Skin epidermis (tissue), 12 donors: ENCODE measurements around the gene GRIN2A.

ENCODE experiments used
- H3K27ac ChIP-seq, 21 experiments: fragments of 200-600 bp; sonication (generic) in 11 of 21; one replicate each; pipeline ENCODE4 v1.5.0; 2020; ENCODE audit warnings: mild to moderate bottlenecking in 3 of 21, inconsistent platforms in 2 of 21, moderate library complexity in 2 of 21
- H3K4me3 ChIP-seq, 7 experiments: fragments of 200-600 bp; sonication (generic) in 2 of 7; one replicate each; pipeline ENCODE4 v1.5.0; 2020; ENCODE audit warnings: inconsistent platforms in 2 of 7, mild to moderate bottlenecking in 2 of 7, moderate library complexity in 1 of 7

GRIN2A gene

DNA sequence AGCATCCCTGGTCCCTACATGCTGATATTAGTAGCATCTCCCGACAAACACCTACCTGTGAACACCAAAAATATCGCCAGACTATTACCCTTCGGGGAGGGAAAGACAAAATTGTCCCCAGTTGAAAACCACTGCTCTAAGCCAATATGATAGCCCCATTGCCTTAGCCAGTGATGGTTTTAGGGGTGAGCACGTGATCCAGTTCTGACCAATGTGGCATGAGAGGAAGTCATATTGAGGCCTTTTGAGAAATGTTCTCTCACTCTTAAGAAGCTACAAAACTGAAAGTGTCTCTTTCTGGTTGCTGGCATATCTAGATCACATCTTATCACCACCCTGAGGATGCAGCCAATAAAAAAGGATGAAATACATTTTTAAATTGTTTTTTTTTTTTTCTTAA is 136.3 kb downstream of the GRIN2A start:
- H3K4me3 ChIP-seq: no peak overlapping the region
- no peak overlapping the region for H3K27ac ChIP-seq

DNA sequence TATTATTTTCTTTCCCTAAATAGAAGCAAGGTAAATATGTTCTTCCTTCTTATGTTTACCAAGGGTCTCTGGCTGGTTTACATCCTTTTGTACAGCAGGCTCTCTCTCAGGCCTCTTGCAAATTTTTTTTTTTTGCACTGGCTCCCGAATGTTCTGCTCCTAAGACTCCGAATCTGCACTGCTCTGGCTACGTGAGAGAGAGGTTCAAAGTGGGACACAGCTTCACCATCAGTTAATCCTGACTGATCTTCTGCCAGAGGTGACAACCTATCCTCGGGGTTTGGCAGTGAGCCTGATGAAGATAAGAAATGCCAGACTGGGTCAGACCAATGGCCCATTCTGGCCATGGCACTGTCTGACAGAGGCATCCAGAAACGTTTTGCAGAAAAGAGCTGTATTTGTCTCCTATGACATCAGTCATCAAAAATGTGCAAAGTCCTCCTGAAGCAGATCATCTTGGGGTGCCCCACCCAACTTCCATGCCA is 136.9 kb downstream of the GRIN2A start:
- Histone ChIP-seq H3K27ac (no peak overlapping the region), H3K4me3 (no peak overlapping the region)

DNA sequence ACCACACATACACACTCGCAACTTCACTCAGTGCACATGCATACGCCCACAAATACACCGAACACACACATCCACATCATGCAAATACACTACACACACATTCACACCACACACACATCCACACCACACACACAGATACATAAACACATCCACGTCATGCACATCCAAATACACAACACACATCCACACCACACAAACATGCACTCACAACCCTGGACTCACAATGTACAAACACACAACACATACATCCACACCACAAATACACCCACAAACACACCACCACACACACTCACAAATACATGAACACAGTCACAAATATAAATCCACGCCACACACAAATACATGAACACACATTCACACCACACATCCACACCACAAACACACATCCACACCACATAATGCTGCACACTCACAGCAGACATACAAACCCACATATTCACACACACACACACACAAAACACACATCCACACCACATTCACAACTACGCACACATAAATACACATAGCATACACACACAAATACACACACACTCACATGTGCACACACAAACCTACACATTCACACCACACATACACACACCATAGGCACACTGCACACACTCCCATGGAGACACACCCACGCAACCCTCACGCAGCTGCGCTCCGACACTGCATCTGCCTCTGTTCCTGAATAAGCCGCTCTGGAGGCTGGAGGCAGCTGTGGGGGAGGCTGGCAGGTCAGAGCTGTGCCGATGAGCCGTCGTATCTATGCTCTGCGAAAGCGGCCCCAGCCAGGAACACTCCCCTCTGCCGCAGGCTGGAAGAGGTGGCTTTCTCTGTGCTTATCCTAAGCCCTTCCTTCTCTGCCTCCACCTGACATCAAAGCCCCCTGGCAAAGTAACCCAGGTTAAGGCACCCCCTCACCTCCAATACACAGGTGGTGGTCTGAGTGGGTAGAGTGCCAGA is 141.8 kb downstream of the GRIN2A start:
- Histone ChIP-seq H3K4me3 (no peak overlapping the region), H3K27ac (no peak overlapping the region)

DNA sequence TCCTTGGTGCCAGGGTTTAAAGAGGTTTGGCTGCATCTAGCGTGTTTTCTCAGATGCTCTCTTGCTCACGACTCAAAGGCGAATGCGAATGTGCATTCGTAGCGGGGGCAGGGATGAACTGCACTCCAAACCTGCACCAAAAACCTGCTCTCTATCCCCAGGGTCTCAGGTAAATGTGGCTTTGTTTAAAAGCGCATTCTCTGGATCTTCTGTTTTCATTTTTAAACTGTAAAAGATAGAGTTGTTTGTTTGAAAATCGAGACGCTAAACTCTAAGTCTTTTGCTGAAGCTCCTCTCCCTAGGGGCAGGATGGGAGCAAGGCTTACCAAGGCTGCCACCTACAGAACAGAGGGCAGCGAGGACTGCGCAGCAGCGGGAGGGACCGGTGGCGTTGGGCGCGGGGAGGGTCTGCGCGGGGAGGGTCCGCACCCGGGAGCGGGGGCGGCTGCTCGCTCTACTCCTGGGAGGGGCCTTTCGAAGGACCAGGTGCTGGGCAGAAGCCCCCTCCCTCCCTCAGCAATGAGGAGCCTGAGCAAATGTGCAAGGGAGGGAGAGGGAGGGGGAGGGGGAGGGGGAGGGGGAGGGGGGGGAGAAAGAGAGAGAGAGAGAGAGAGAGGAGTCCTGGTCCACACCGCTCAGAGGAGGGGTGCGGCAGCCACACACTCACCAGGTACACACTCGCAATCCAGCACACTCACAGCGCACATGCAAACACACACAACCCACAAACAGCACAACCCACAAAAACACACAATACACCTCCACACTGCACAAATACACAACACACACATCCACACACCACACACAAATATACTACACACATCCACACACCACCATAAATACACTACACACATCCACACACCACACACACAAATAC is 142.8 kb downstream of the GRIN2A start:
- no peak overlapping the region for H3K4me3 ChIP-seq

DNA sequence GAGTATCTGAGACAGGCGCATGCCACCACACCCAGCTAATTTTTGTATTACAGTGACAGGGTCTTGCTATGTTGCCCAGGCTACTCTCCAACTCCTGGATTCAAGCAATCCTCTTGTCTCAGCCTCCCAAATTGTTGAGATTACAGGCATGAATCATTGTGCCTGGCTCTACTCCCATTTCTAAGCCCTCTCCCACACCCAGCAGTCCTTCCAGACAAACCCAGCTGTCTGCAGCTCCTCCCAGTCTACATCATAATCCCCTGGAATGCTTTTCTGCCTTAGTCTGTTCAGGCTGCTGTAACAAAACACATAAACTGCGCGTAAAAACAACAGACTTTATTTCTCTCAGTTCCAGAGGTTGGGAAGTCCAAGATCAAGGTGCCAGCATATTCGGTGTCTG is 144.5 kb downstream of the GRIN2A start:
- H3K4me3 ChIP-seq: no peak overlapping the region
- no peak overlapping the region for H3K27ac ChIP-seq

More for the DNA sequence above, 142.8 kb downstream of the GRIN2A start:
- no peak overlapping the region for H3K27ac ChIP-seq

DNA sequence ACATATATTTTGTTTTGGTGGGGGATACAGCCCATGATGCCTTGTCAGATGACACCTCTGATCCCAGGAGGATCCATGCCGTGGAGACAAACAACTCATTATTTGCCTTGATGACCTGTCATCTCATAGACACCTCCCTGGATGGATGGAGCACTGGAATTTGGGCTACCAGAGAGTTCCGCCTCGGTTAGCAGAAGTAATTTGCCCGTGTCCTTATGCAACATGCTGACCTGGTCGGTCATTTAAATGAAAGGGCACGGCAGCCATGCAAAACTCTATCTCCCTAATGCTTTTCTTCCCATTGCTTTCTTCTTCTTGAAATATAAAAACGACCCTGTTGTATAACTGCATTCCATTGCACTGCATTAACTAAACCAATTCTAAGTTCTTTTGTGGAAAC is 145.3 kb downstream of the GRIN2A start:
- Histone ChIP-seq H3K27ac (no peak overlapping the region), H3K4me3 (no peak overlapping the region)

DNA sequence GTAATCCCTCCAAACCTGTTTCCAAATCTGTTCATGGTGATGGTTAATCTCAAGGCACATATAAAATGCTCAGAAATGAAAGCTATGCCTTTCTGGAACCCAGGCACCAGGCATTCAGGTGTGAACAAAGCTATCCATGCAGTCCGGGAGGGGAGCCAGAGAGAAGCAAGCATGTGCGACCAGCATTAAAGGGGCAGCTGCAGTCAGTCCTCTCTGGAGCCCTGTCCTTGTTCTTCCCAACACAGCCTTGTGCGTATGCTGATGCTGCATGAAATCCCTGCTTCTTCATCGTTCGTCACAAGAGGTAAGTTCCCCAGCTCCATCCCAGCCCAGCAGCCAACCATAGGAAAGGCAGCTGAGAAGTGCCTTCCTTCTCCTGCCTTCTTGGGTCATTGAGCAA is 148.7 kb downstream of the GRIN2A start:
- H3K4me3 ChIP-seq: no peak overlapping the region
- H3K27ac ChIP-seq: no peak overlapping the region

DNA sequence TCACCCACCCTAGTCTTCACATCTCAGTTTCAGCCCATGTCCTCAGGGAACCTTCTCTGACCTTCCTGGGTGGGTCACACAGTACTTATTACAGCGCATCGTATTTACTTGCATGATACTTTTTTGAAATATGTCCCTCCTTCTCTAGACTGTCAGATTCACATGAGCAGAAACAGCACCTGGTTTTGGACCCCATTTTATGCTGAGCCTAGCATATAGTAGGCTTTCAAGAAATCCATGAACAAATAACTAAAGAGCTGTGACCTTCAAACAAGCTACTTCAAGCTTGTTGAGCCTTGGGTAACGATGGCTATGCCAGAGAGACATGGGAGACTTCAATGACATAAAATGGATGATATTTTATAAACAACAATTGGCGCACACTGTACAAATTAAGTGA is 150.3 kb downstream of the GRIN2A start:
- no peak overlapping the region for H3K4me3 ChIP-seq
- no peak overlapping the region for H3K27ac ChIP-seq

DNA sequence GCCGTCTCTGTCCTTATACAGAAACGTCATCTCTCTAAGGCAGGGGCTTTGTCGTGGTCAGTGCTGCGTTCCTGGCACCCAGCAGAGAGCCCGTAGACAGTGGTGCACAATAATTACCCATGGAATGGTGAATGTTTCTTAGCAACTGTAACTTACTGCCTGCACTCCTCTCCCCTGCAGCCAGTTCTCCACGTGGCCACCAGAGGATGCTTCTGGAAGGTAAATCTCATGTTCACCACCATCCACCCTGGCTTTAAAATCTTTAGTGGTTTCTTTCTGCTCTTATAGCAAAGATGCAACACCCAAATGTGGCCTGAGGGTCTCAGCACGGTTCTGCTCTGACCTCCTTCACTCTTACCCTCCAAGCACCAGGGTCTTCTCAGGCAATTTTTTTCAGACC is 150.8 kb downstream of the GRIN2A start:
- Histone ChIP-seq H3K27ac (no peak overlapping the region), H3K4me3 (no peak overlapping the region)

DNA sequence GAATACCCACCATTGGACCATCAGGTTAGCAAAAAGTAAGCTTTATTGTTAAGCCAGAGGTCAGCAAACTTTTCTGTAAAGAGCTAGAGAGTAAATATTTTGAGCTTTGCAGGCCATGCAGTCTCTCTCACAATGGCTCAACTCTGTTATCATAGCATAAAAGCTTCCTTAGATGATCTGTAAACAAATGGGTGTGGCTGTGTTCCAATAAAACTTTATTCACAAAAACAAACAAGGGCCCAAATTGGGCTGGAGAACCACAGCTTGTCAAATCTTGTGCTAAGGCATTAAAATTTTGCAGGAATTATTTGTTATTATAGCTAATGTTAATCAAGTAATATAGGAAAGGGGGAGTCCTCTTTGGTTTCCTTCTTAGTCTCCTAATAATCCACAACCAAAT is 153.6 kb downstream of the GRIN2A start:
- H3K27ac ChIP-seq: no peak overlapping the region
- no peak overlapping the region for H3K4me3 ChIP-seq

DNA sequence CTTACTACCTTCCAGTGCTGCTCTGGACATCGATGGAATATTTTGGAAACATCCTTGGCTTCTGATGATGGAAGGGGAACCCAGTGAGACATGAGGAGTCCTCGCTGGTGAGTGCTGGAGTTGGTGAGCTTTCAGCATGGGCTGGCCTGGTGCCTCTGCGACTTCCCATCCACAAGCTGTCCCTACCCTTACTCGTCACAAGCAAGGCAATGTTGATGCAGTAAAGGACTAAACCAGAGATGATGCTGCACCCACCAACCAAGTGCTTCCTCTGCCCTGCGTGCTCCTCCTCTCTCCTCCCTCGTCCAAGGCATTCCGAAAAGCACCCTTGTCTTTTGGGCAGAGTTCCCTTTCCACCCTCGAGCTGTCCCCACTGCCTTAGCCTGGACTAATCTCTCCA is 154.7 kb downstream of the GRIN2A start:
- no peak overlapping the region for H3K27ac ChIP-seq

DNA sequence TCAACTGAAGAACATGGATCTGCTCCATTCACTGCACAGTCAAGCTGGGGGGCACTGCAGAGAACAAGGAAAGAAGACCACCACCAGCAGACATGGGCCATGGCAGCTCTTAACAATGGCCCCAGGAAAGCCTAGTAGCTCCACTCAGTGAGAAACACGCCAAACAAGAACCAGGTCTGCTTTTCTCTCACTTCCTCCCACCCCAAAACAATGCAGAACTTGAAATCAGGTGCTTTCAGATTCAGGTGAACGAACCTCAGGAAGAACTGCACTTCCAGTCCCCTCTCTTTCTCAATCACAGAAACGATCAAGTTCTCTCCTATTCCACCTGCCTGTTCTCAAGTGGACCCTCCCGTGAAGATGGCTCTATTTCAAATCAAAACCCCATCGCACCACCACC is 155.6 kb downstream of the GRIN2A start:
- H3K4me3 ChIP-seq: no peak overlapping the region
- H3K27ac ChIP-seq: no peak overlapping the region

More for the DNA sequence above, 154.7 kb downstream of the GRIN2A start:
- H3K4me3 ChIP-seq: no peak overlapping the region

DNA sequence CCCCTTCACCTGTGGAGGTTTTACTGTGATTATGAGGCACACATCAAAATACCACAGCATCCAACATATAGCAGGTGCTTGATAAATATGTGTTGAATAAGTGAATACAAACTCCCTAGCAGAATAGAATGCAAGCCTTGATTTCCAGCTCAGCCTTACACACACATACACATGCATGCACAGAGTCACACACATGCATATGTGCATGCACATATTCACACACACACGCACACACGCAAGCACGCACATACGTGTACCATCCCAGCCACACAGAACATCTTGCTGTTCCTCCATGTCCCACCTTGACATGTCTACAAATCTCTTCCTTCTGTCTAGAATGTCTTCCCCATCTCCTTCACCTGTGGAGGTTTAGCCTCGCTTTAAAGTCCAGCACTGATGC is 160.1 kb downstream of the GRIN2A start:
- no peak overlapping the region for H3K27ac ChIP-seq

DNA sequence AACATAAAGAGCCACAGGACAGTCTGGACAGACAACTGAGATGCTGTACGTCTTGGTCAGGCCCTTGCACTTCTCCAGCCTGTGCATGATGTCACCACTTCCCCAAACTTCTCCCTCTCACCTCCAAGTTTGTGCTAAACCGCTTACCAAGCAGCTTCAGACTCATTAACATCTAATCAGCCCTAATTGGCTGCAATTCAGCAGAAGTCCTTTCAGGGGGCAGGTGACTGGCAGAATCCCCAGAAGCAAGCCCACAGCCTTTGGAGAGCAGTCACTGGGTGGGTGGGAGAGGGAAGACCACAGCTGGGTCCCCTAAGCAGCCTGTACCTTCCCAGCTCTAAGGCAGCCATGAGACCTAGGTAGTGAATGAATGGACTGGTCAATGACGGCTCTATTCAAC is 161.4 kb downstream of the GRIN2A start:
- H3K27ac ChIP-seq: no peak overlapping the region
- H3K4me3 ChIP-seq: no peak overlapping the region

More for the DNA sequence above, 160.1 kb downstream of the GRIN2A start:
- H3K4me3 ChIP-seq: no peak overlapping the region

DNA sequence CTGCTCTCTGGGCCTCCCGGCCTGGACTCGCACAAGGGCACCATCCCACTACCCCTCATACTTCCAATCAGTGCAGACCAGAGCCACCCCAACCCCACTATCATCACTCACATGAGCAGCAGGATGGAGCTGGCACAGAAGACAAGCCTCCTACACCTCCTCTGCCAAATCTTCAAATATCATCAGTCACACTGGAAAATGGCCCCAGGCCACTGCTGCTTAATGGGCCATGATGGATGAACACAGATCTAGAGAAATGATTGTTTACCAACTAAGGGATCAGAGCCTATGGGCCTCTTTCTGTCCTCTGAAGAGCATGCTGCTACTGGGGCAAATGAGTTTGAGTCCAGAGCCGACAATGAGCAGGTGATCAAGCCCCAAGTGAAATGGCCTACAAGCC is 165.5 kb downstream of the GRIN2A start:
- no peak overlapping the region for H3K27ac ChIP-seq
- H3K4me3 ChIP-seq: no peak overlapping the region

DNA sequence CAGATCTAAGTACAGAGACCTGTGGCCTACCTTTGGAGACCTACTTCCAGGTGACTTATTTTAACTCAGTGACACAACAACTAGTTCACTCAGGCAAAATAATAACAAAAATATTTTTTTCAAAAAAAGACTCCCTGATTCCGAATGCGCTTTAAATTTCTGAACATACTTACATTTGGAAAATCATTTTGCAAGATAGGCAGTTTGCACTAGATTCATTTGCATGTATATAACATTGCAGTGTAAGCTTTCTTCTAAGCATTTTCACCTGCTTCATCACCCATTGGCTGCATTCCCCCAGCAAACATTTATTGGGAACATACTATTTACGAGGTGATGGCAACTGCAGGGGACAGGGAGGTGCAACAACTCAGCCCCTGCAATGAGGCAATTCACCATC is 166.8 kb downstream of the GRIN2A start:
- Histone ChIP-seq H3K27ac (no peak overlapping the region), H3K4me3 (no peak overlapping the region)

DNA sequence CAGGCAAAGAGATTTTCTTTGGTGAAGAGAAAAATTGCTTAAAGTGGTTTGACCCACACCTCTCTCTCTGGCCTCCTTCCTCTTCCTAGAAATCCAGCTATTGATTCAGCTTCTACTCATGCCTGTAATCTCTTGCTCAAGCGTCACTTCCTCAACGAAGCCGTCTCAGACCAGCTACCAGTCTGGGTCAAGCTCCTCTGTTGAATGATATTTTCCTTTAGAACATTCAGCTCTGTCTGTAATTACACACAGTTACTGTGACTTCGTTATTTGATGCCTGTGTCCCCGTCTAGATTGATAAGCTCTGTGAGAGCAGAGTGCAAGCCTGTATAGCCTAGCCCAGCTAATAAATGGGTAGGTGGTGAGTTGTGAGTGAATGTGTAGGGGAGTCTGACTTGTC is 168.5 kb downstream of the GRIN2A start:
- H3K27ac ChIP-seq: no peak overlapping the region
- no peak overlapping the region for H3K4me3 ChIP-seq

DNA sequence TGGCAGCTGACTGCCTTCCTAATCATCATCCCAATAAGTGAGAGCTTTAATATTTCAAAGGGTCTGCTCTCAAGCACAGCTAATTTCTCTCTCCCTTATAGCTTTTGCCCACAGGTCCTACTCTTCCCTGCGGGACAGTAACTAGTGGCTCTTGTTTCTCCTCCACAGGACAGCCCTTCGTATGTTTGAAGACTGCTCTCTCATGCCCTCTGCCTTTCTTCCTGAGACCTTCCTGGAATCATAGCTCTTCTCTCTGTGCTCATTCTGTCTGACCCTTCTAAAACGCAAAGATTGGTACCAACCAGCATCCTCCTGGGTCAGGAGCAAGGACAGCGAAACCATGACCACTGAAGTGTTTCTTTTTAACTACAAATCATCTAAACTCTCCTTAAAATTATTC is 168.9 kb downstream of the GRIN2A start:
- Histone ChIP-seq H3K4me3 (no peak overlapping the region), H3K27ac (no peak overlapping the region)

DNA sequence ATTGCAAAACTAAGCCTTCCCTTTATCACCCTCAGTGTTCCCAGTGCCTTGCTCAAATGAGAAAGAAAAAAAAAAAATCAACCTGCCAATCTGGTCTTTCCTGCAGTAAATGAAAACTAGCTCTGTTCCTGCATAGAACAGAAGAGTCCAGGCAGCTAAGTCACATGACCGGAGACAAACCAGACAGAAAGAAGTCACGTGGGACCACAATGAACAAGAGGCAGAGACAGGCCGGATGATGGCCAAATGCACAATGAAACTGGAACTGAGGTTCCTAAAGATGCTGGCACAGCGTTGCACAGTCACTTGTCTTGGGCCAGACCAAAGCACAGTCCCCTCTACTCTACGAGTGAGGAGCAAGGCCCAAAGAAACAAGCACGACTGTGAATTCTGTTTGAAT is 172.5 kb downstream of the GRIN2A start:
- H3K27ac ChIP-seq: no peak overlapping the region
- no peak overlapping the region for H3K4me3 ChIP-seq

DNA sequence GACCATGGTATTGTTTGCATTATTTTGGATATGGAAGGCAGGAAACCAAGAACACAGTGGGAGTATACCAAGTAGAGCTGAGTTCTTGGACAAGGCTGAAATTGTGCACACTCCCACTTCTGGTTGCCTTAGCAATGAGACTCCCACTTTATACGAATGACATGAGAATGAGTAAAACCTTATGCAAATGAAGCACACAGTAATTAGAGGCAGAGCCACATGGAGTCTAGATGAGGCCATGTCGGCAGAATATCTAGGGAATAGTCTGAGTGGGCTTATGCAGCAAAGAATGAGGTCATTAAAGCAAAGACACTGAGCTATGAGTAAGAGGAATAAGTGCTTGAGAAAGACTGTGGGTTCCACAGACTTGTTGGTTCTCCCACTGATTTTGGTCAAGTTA is 178.7 kb downstream of the GRIN2A start:
- Histone ChIP-seq H3K4me3 (no peak overlapping the region), H3K27ac (no peak overlapping the region)
